ENCODE results near the gene LSP1. TPM values are rescaled to one million over a fixed set of nuclear protein-coding genes. Genes with fewer than 3 reads are reported as not detected.

Gene LSP1
- total RNA-seq, 2 experiments from 2014 or later: 232 to 303 TPM

GRCh38 chr11:1920909-1921573 is 68.2 kb downstream of the LSP1 start:
- TF ChIP-seq CTCF (conservative IDR thresholded peaks at IDR 0.05; ENCODE audit: low read length): no peak
- no peak for TF ChIP-seq EZH2phosphoT487 (IDR thresholded peaks at IDR 0.05; ENCODE audit: borderline replicate concordance, low read depth, low read length)
- CTCF ChIA-PET (ENCODE audit: unreplicated experiment): no interaction called here
- H3K79me2 ChIP-seq (ENCODE audit: insufficient read depth, low read depth, low read length): no peaks in the 10 kb centered on the region
- no peak overlapping the region for H3K4me3 ChIP-seq (ENCODE audit: low read depth, low read length, poor library complexity, severe bottlenecking)
- no peaks in the 10 kb centered on the region for H3K9me2 ChIP-seq (ENCODE audit: insufficient read depth, low read length)
- no peak overlapping the region for H2AFZ ChIP-seq (ENCODE audit: low read length)
- DNase-seq (ENCODE audit: low spot score): no peak
- H3K36me3 ChIP-seq (ENCODE audit: insufficient read depth, low read length): no peaks in the 10 kb centered on the region
- H3K9me3 ChIP-seq (ENCODE audit: low read length): no peaks in the 10 kb centered on the region
- H4K20me1 ChIP-seq (ENCODE audit: insufficient read depth, low read length): no peaks in the 10 kb centered on the region
- no TSS peak for BruUV-seq (replicated peaks)
- no peak overlapping the region for H3K27ac ChIP-seq (ENCODE audit: low read depth, low read length, poor library complexity, severe bottlenecking)
- intact Hi-C loops (cut with micrococcal nuclease; ENCODE audit: unreplicated experiment): loop anchor here (10.0 kb wide), 1 partner anchor 226 kb away; the partner anchor contains the start of gene KRTAP5-6
- no peaks in the 10 kb centered on the region for H3K4me1 ChIP-seq (ENCODE audit: insufficient read depth, low read length, poor library complexity, severe bottlenecking)
- POLR2A ChIA-PET: interaction anchor here (0.5 kb wide), 1 partner anchor 20 kb away, joined by 3 read pairs; no protein-coding TSS in a partner anchor
- no peak overlapping the region for H3K4me2 ChIP-seq (ENCODE audit: low read length)

DNA sequence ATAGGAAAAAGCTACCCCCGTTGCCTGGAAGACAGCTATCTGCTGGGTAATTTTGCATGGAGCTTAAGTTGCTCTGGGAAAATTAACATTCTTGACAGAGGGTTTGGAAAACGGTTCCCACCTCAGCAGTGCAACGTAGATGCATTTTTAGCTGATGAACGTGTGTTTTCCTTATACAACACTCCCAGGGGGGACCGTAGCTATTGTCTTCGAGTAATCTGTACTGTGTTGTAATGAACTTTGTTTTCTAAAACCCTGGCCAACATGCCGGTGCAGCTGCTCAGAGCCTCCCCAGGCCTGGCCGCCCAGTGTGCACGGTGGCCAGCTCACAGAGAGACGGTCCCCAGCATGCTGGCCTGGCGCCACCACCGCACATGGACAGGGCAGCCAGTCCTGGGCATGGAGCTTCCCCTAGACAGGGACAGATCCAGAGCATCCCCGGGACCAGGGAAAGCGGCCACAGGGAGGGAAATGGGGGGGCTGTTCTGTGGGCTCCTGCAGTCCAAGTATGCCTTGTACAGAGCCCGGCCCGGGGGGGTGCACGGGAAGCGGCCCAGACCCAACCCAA is 68.8 kb downstream of the LSP1 start:
- Histone ChIP-seq H3K4me3 (ENCODE audit: low read depth, low read length, poor library complexity, severe bottlenecking) (no peak overlapping the region), H3K4me1 (ENCODE audit: insufficient read depth, low read length, poor library complexity, severe bottlenecking) (no peaks in the 10 kb centered on the region), H3K36me3 (ENCODE audit: insufficient read depth, low read length) (no peaks in the 10 kb centered on the region), H3K4me2 (ENCODE audit: low read length) (no peak overlapping the region), H3K9me2 (ENCODE audit: insufficient read depth, low read length) (no peaks in the 10 kb centered on the region), H3K79me2 (ENCODE audit: insufficient read depth, low read depth, low read length) (no peaks in the 10 kb centered on the region), H2AFZ (ENCODE audit: low read length) (no peak overlapping the region), H4K20me1 (ENCODE audit: insufficient read depth, low read length) (no peaks in the 10 kb centered on the region), H3K9me3 (ENCODE audit: low read length) (no peaks in the 10 kb centered on the region), H3K27ac (ENCODE audit: low read depth, low read length, poor library complexity, severe bottlenecking) (no peak overlapping the region)
- intact Hi-C loops (cut with micrococcal nuclease; ENCODE audit: unreplicated experiment): loop anchor here (10.0 kb wide), 1 partner anchor 227 kb away; the partner anchor contains the start of gene KRTAP5-6
- no peak for DNase-seq (ENCODE audit: low spot score)
- CTCF ChIA-PET (ENCODE audit: unreplicated experiment): no interaction called here
- no peak for TF ChIP-seq CTCF (conservative IDR thresholded peaks at IDR 0.05; ENCODE audit: low read length)
- TF ChIP-seq EZH2phosphoT487 (IDR thresholded peaks at IDR 0.05; ENCODE audit: borderline replicate concordance, low read depth, low read length): no peak
- POLR2A ChIA-PET: interaction anchor here (0.5 kb wide), 1 partner anchor 20 kb away, joined by 3 read pairs; no protein-coding TSS in a partner anchor
- no TSS peak for BruUV-seq (replicated peaks)
